ENCODE results near the gene TARBP1.
A peak's percentile ranks its signal among the peaks of the same experiment; 100 is the strongest.
"Not testable (repeated sequence)": the region's sequence is repeated elsewhere in the genome, so short reads cannot be mapped to it uniquely, and the experiment has no call there.

TARBP1 gene

GRCh38 chr1:234433563-234434285, 45.3 kb downstream of the TARBP1 start:
- DNase-seq: peak in 1 of 2 experiments; percentile 72

- no peak for DNase-seq
These were observed 47.7 kb downstream of the TARBP1 start for GRCh38 chr1:234431255-234431654.

DNA sequence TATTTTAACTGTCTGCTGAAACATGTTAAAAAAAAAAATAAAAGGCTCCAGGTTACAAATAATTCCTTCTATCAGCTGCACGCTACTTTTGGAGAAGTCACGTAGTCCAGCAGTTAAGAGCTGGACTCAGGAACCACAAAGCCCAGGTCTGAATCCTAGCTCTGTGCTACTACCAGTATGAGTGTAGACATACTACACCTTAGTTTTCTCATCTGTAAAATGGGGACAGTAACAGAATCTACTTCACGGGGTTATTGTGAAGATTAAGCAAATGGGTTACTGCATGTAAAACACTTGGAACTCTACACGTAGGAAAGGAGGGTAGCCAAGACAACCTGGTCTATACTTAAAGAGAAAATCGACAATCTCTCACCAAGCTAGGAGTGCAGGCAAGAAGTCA, 48.3 kb downstream of the TARBP1 start:
- no peak for DNase-seq

DNA sequence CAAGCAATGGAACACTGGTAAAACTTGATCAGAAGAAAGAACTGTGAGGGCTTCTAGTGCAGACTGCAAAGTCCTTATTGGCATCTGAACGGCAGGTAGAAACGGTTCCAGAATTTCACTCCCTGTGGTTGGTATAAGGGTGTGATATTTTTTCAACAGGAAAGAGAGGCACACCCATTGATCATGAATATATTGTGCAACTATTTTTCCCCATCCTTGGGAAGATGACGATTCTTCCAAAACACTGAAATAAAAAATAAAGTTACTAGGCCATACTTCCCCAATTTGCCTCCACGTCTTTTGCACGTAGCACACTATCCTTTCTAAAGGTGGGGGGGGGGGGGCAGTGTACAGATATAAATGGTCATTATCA, 49.6 kb downstream of the TARBP1 start:
- DNase-seq: no peak

DNA sequence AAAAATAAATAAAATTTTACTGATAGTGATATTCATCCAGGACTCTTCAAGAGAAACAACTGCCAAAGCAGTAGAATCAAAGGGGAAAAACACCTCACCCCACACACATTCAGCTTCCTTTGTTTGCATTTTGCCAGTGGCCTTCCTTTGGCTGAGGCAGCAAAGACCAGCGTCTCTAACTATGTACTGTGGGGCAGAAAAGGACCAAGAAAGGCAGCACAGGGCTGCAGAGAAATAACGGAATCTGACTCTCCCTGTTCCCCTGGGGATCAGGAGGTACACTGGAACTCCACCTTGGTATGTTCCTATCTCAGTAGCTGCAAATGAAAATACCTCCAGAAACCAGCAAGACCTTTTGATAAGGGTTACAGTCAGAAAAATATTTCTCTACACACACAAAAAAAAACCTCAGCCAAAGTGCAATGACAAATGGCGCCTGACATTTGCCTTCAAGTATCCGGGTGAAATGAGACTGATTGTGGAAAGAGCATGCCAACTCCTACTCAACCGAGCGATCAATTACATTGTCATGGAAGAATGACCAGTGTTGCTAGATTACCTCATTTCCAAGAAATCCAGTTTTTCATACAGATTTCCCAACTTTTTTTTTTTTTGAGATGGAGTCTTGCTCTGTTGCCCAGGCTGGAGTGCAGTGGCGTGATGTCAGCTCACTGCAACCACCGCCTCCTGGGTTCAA, 50.9 kb downstream of the TARBP1 start:
- DNase-seq: no peak

GRCh38 chr1:234413990-234414389, 65.0 kb downstream of the TARBP1 start:
- no peak for DNase-seq

GRCh38 chr1:234413485-234413884, 65.5 kb downstream of the TARBP1 start:
- DNase-seq: no peak

DNA sequence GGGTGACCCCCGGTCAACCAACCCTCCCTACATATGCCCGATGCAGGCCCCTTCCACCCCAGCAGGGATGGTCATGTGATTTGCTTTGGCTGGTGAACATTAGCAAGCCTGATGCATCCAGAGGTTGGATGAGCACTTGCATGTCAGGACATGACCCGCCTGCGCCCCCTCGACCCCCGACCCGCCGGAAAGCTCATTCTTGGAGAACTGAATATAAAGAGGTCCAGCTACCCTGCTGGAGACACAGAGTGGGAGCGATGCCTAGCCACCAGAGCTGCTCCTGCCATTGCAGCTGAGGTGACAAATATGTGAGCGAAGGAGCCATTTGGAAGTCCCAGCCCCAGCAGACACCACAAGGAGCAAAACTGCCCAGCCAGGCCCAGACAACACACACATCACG, 66.1 kb downstream of the TARBP1 start:
- no peak for DNase-seq

GRCh38 chr1:234409328-234409727, 69.7 kb downstream of the TARBP1 start:
- DNase-seq: peak in 1 of 2 experiments; percentile 11

DNA sequence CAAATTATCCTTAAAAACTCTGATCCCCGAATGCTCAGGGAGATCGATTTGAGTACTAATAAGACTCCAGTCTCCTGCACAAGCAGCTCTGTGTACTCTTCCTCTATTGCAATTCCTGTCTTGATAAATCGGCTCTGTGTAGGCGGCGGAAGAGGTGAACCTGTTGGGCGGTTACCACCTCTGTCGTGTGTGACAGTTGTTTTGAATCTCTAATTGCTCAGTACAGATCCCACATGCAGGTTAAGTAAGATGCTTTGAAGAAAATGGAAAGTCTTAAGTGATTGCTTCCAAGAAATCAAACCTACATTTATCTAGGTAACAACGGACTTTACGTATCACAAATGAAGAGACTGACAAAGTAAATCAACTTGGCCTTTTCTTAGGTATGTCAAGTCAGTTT, 70.2 kb downstream of the TARBP1 start:
- DNase-seq: no peak

- no peak for DNase-seq
These were observed 72.1 kb downstream of the TARBP1 start for GRCh38 chr1:234406871-234407270.

DNA sequence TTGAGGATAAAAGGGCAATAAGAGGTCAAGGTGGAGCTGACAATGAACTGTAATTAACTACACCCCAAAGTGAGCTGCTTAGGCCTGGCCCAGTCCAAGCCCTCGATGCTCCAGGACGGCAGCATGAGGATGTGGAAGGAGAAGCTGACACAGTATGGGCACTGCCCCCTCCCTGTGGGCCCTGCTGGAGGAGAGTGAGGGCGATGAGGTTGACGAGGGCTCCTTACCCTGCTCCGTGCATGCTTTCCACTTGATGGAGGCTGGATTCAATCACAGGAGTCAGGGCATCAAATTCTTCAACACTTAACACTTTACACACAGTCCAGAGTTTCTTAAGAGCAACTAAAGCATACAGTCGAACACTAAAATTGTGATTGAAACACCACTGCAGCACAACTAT, 73.3 kb downstream of the TARBP1 start:
- no peak for DNase-seq

DNA sequence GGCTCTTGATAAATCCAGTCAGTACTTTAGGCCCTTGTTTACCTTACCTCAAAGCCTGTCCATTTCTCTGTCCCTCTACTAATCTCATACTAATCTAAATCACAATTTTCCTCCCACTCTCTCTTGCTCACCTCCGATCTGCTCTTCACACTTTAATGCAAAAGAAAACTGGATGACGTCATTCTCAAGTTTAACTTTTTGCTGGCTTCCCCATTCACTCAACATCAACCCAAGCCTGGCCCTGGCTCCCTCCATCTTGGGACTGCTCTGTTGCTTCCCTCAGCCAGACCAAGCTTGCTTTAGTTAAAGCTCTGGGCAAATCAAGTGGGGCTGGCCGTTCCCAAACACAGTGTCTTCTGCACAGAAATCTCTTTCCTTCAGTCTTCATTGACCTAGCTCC, 76.0 kb downstream of the TARBP1 start:
- DNase-seq: no peak

DNA sequence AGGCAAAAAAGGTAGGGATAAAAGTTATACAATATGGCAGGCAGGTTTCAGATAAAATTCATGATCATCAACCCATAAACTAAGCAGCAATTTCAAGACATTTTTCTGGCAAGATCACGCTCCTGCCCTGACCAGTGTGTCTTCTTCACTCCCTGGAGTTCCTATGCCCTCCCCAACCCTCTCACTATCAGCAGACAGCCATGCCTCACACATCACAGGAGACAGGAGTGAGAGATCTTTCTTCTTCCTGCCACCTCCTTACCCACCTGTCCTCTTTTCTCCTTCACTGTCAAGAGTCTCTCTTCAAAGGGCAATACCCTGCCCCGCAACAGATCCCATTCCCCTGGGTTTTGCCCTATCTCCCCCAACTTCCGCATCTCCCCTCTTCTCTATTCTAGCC, 77.3 kb downstream of the TARBP1 start:
- DNase-seq: no peak

DNA sequence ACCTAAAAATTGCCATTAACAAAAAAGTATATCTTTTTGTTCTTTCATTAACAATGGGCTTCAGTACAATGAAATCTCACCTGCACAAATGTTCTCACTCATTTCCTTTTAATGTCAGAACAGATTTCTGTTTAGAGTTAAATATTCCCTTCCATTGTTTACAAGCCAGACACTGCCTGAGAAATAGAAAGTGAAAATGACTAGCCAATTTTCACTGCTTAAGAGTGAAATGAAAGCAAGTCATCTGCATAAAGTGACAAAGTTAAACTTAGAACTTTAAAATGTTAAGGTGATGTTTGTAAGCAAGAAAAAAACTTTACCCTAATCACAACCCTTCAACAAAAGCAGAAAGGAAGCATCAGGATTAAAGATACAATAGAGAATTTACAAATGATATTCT, 78.2 kb downstream of the TARBP1 start:
- DNase-seq: no peak

- DNase-seq: not testable (repeated sequence)
These were observed 79.5 kb downstream of the TARBP1 start for GRCh38 chr1:234399515-234399914.

- no peak for DNase-seq
These were observed 80.1 kb downstream of the TARBP1 start for GRCh38 chr1:234398849-234399381.

DNA sequence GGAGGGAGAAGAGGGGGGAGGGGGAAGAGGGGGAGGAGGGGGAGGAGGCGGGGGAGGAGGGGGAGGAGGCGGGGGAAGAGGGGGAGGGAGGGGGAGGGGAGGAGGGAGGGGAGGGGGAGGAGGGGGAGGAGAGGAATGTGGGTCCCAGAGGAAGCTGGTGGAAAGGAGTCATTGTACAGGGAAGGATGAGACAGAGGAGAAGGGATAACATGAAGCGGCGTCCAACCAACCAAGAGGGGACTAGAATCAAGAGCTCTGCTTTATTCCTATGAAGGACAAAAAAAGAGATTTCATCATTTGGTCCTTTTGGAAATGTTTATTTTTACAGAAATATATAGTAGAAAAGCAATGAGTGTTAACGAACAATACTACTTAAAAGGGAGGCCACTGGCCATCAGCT, 81.2 kb downstream of the TARBP1 start:
- no peak for DNase-seq

DNA sequence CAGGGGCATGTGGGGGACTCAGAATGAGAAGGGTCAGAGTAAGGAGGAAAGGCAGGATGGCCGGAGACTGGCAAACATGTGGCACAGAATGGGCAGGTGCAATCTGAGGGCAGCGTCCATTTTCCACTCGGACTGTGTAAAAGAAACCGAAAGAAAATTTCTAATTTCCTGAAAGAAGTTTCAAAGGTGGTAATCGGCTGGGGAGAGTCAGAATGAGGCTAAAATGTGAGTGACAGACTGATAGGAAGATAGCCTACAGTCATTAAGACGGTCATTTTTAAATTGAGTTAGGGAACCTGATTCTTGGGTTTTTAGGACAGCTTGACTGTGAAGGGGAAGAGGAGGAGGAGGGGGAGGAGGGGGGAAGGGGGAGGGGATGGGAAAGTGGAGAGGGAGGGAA, 82.1 kb downstream of the TARBP1 start:
- DNase-seq: no peak

- DNase-seq: no peak
These were observed 82.9 kb downstream of the TARBP1 start for GRCh38 chr1:234396092-234396491.

DNA sequence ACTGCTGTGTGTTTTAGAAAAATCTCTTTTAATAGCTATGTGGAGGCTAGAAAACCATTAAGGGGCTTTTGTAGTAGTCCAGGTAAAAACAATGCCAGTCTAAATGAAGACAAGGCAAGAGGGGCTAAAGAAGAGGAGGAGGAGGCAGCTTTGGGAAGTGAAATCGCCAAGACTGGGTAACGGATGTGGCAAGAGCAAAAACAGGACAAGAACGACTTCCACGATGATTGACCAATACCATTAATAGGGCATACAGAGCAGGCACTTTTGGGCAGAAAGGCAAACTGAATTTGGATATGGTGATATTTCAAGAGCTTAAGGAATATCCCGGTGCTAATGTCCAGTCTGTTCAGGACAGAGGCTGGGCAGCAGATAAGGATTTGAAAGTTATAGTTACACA, 83.7 kb downstream of the TARBP1 start:
- DNase-seq: no peak

GRCh38 chr1:234393190-234393589, 85.8 kb downstream of the TARBP1 start:
- no peak for DNase-seq

- no peak for DNase-seq
These were observed 90.9 kb downstream of the TARBP1 start for GRCh38 chr1:234388094-234388493.

- DNase-seq: no peak
These were observed 92.9 kb downstream of the TARBP1 start for GRCh38 chr1:234386122-234386521.

Measured in NCI-H524 (cell line).